Posterior vena cava (tissue), 2 donors: ENCODE results near the gene CDH22. TPM values are rescaled to one million over a fixed set of nuclear protein-coding genes. Genes with fewer than 3 reads are reported as not detected.

Experiments used
- DNase-seq: peaks from one replicate; pipeline ENCODE4 v3.0.0-alpha.2; 2020; ENCODE audit warnings: low spot score
- intact Hi-C, 2 donors: fragments of 100-400 bp; cut with DNase I; formaldehyde crosslinking; loops; one replicate each; pipeline versions ENCODE4 v1.14.1 to v1.14.2; 2022 to 2023
- total RNA-seq, 2 donors: library from RNA; stranded (reverse); fragmentation: NEBNext Ultra II Directional; extraction: Animal tissue kit (Norgen Biotek cat#: 25700); gene quantifications; one replicate each; pipeline ENCODE4 v1.2.1, GENCODE V29; 2021
- donor health status: DM: yes; HTN: yes; CAD: no.
- donor health status: DM: yes; HTN: yes; CAD: no.

CDH22 gene
- total RNA-seq, 2 donors from 2014 or later: 0.28 to 0.29 TPM

GRCh38 chr20:46306743-46307138 lies 1.6 kb downstream of the CDH22 start:
- no peak for DNase-seq
- intact Hi-C loops: no loop called here

GRCh38 chr20:46305973-46306360 lies 2.3 kb downstream of the CDH22 start:
- DNase-seq: no peak
- intact Hi-C loops: no loop called here

DNA sequence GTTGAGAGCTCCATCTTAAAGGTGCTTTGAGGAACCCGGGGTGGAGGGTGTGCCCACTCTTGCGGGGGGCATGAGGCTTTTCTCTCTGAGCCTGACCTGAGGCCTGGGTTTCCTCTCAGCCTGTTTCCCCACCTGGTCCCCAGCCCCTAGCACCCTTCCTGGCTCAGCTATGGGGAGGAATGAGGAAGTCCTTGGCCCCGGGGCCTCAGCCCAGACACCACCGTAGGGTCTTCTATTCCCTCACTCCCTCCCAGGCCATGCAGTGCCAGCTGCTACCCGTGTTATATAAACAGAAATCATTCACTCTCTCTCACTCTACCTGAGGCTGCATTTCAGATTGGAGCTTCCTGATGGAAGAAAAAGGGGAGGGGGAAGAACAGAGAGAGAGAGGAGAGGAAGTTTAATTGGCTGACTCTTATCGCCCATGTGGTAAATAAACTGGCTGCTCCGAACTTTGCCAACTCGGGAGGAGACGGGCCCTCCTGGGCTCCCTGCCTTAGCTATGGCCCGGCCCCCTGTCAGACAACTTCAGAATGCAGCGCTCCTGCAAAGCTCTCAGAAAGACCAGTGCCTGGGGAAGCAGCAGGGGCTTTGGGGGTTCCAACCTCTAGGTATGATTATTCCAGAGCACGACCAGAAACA lies 2.8 kb downstream of the CDH22 start:
- DNase-seq: no peak
- intact Hi-C loops: no loop called here

GRCh38 chr20:46304852-46305251 lies 3.4 kb downstream of the CDH22 start:
- intact Hi-C loops: no loop called here
- no peak for DNase-seq

GRCh38 chr20:46304361-46304760 lies 3.9 kb downstream of the CDH22 start:
- DNase-seq: no peak
- intact Hi-C loops: no loop called here

DNA sequence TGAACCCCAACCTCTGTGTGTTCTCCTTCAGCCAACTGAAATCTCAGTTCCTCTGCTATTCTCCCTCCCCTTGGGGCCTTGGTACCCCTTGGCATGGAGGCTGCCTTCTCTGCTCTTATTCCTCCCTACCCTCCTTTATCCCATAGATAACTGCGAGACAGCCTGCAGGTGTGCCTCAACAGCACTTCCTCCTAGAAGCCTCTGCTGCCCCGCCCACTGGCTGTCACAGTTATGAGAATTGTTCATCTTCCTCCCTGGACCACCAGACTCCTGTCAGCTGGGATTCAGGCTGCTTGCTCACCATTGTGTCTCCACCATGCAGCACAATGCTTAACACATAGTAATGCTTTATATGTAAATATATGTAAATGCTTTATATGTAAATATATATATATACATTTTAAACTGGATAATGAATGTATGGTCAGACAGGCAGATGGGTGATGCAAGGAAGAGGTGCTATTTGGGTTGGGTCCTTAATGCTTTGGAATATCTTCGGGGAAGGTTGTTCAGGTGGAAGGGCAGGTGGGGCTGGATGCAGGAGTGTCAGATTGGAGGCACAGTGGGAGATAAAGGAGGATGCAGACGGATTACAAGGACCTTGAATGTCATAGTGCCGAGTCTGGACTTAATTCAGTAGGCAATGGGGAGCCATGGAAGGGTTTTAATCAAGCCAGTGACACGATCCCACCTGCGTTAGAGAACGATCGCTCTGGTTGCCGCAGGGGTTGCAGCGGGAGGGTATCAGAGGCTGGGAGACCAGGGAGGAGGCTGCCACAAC lies 4.9 kb downstream of the CDH22 start:
- no peak for DNase-seq
- intact Hi-C loops: no loop called here

DNA sequence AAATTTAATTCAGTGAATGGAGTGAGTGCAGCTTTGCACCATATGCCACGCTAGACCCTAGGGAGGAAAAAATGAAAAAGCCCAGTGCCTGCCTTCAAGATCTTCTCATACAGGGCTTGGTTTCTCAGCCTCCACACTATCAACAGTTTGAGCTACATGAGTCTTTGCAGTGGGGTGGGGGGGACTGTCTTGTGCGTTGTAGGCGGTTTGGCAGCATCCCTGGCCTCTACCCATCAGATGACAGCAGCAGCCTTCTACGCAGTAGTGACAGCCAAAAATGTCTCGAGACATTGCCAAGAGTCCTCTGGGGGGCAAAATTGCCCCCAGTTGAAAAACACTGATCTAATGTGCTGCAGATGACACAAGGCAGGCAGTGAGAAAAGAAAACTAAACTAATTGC lies 6.2 kb downstream of the CDH22 start:
- intact Hi-C loops: no loop called here
- no peak for DNase-seq

DNA sequence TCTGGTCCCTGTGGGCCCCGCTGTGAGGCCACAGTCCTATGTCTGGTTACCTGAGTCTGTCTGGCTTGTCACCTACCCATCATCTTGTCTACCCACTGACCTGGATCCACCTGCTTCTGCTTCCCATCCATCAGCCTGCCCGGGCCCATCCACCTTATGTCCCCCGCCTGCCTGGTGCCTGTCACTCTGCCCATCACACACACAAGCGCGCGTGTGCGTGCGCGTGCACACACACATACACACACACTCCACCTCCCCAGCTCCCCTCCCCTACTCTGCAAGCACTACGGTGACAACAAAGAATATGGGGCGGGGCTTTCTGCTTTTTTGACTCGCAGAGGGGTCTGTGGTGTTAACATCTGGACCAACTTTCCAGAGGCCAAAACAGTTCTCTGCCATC lies 8.0 kb downstream of the CDH22 start:
- no peak for DNase-seq
- intact Hi-C loops: no loop called here

DNA sequence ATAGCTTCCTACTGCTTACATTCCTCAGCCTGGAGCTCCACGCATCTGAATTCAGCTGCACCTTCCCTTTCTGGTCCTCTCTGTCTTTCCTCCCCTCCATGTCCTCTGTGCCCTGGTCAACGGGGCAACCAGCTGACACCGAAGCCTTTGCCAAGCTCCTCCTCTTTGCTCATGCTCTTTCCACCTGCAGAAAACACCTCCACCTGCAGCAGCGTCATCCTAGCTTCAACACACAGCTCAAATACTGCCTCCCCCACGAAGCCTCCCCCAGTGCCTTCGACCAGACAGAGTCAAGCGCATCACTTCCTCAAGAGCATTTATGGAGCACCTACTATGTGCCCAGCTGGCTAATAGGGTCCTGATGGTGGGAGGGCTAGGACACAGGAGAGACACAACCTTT lies 9.2 kb downstream of the CDH22 start:
- no peak for DNase-seq
- intact Hi-C loops: no loop called here

DNA sequence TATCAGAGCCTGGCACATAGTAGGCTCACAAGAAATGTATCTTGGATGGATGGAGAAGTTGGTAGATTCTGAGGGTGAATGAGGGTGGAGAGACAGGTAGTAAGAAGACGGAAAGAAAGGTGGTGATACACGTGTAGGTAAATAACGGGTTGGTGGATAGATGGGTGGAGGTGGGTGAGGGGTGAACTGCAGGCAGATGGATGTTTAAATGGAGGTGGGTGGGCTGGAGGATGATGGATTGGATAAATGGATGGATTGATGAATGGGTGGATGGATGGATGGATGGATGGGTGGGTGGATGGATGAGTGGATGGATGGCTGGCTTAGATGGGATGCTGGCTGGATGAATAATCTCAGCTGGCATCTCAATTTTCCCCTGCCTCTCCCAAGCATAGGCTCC lies 9.9 kb downstream of the CDH22 start:
- no peak for DNase-seq
- intact Hi-C loops: no loop called here

DNA sequence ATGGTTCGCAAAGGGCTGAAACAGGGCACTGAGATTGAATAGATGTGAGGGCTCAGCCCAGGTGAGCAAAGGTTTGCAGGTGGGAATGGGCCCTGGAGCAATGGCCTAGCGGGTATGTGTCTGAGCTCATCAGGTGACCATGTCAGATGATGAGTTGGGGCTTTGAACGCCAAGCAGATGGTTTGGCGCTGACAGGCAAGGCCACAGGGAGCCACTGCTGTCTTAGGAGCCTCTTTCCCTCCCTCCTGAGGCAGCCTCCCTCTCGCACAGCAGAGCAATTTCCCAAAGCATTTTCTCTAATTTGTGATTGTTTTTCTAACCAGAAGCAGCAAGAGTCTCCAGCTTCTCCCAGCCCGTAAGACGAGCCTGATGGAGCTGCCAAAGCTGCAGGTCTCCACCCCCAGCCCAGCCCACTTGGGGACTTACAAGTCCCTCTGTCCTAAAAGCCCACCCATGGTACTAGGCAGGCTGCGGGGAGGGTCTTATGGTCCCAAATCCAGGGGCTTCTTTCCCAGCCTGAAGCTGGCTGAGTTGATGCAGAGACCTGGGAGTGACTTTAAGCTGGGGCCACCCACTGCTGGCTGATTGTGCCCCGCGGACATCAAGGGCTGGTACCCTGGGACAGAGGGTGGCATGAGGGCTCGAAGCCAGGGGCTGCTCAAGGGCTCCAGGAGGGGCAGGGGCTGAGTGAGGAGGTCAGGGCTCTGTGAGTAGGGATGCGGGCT lies 11.6 kb downstream of the CDH22 start:
- no peak for DNase-seq
- intact Hi-C loops: no loop called here

DNA sequence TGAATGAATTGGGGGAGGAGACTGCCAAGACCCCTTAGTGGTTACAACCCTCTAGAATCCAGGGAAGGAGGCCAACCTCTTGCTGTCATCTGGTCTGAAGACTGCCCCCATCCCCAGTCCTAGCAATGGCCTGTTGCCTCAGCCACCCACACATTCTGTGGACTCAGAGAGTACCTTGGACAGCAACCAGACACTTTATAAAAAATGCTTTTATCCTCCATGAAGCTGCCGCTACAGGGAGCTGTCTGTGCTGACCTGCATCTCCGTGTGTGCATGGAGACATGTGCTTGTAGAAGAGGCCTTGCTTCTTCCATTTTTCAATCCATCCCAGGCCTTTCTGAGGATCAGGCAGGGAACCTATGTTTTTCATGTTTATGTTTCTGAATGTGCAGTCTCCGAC lies 15.2 kb downstream of the CDH22 start:
- intact Hi-C loops: no loop called here
- no peak for DNase-seq

DNA sequence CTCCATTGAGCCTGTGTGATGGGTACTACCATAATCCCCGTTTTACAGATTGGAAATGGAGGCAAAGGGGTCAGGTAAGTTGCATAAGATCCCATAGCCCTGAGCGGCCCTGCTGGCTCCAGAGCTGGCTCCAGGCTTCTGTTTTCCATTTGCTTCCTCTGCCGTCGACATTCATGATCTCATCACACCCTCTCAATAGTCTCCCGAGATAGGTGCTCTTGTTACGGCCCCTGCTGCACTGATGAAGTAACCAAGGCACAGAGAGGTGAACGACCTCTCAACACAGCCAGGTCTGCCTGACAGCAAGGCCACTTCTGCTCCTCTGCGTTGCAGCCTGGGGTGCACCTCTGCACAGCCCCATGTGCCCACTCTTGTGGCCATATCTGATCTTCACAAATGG lies 16.9 kb downstream of the CDH22 start:
- no peak for DNase-seq
- intact Hi-C loops: no loop called here

- intact Hi-C loops: no loop called here
- DNase-seq: no peak
Observed at GRCh38 chr20:46289432-46289831, 18.9 kb downstream of the CDH22 start.

DNA sequence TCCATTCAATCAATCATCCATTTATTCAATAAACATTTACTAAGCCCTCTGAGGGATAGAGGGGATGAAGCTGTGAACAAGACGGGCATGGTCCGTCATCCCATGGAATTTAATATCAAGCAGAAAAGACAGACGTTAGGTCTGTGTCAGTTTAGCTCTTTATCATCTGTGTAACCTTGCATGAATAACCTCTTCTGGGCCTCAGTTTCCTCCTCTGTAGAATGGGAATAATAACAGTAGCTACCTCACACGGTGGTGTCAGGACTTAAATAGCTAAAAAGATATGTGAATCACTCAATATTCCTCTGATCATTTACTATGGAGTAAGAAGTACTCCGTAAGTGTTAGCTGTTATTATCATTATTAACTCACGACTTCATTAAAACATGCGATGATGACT lies 21.3 kb downstream of the CDH22 start:
- DNase-seq: no peak
- intact Hi-C loops: no loop called here

DNA sequence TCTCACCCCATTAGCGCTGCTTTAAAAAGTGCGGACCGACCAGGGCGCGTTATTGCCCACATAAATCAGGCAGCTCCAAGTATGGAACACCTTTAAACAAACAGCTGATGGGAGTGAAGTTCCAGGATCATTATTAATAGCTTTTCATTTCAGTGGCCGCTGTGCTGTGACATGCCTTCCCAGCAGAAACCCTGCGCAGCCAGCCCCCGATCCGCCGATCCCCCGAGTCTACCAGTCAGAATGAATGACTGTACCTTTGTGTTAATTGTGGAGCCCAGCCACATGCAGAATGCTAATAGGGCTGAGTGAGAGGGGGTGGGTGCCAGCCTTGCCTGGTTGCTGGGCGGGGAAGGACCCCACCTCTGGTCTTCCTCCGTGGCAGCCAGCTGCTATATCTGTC lies 21.9 kb downstream of the CDH22 start:
- intact Hi-C loops: no loop called here
- no peak for DNase-seq

- intact Hi-C loops: no loop called here
- no peak for DNase-seq
Observed at GRCh38 chr20:46285740-46286139, 22.6 kb downstream of the CDH22 start.

DNA sequence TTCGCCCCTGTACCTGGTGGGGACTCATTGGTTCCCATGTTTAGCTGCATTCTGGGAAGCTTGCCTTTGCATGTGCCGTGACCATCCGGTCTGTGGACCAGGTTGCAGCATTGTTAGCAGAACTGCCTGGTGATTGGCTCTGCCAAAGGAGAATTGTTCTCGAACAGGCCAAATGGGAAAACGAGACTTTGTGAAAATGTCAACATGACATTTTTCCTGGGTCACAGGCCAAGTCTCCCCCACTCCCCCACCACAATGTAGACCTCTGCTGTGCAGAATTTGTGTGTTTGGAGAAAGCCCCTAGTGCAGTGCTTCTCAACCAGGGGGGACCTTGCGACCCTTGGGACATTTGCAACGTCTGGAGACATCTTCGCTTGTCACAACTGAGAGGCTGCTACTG lies 23.2 kb downstream of the CDH22 start:
- intact Hi-C loops: no loop called here
- DNase-seq: no peak

DNA sequence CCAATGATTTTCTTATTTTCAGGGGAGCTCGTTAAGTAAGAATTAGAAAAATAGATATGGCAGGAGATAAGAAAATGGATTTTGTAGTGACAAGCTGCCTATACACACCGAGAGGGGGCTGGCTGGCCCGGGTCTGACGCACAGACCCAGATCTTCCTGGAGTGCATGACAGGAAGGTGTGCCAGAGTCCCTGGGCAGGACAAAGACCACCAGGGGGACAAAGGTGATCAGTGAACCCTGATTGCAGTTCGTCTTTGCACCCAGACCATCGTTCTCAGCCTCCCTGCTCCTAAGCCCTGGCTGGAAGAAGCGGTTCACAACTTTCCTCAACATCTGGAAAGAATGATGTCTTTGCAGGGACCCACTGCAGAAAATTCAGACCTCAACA lies 24.3 kb downstream of the CDH22 start:
- DNase-seq: peak; percentile 46
- intact Hi-C loops: no loop called here

- DNase-seq: no peak
- intact Hi-C loops: no loop called here
Observed at GRCh38 chr20:46283426-46284039, 24.8 kb downstream of the CDH22 start.
